OCI-LY7 (cell line): ENCODE measurements around the gene NALF2. TPM values are rescaled to one million over a fixed set of nuclear protein-coding genes. Genes with fewer than 3 reads are reported as not detected.

Experiments
- BruUV-seq: library from RNA; stranded (reverse); fragments of 400-500 nt; replicated peaks from 2 replicates; lab custom pipeline; 2021; lab: Mats Ljungman, UMichigan
- CTCF ChIA-PET: fragments of 300-600 bp; sonication (Branson Sonifier 250); formaldehyde crosslinking; loops from one replicate; lab custom pipeline; 2022; ENCODE audit warnings: antibody characterized with exemption; ENCODE audit not compliant: unreplicated experiment; lab: Charles Lee
- POLR2A ChIA-PET: fragments of 300-600 bp; sonication (Branson Sonifier 250); formaldehyde crosslinking; loops from one replicate; lab custom pipeline; 2022; ENCODE audit warnings: antibody characterized with exemption; lab: Charles Lee
- DNase-seq: peaks from one replicate; pipeline ENCODE4 v3.0.0-alpha.2; 2015; ENCODE audit warnings: low spot score
- H2AFZ ChIP-seq: fragments of 200-600 bp; sonication (generic), shearing (Covaris generic); 2 replicates; pipeline ENCODE4 v1.6.1; 2014; ENCODE audit warnings: mild to moderate bottlenecking, antibody characterized with exemption, low read length, moderate library complexity
- H3K27ac ChIP-seq: fragments of 200-600 bp; sonication (generic); 2 replicates; pipeline ENCODE4 v1.5.1; 2014; ENCODE audit warnings: mixed run types, low read depth, mild to moderate bottlenecking, moderate library complexity, low read length, inconsistent platforms; ENCODE audit not compliant: poor library complexity, severe bottlenecking
- H3K36me3 ChIP-seq: fragments of 200-600 bp; sonication (generic); 2 replicates; pipeline ENCODE4 v1.6.1; 2014; ENCODE audit warnings: mild to moderate bottlenecking, antibody characterized with exemption, low read length, moderate library complexity, mixed read lengths; ENCODE audit not compliant: insufficient read depth
- H3K4me1 ChIP-seq: fragments of 200-600 bp; sonication (generic); 2 replicates; pipeline ENCODE4 v1.5.1; 2014; ENCODE audit warnings: mild to moderate bottlenecking, low read length; ENCODE audit not compliant: insufficient read depth, poor library complexity, severe bottlenecking
- H3K4me2 ChIP-seq: fragments of 200-600 bp; sonication (generic); 2 replicates; pipeline ENCODE4 v1.6.1; 2014; ENCODE audit warnings: mild to moderate bottlenecking, low read length
- H3K4me3 ChIP-seq: fragments of 200-600 bp; sonication (generic); 2 replicates; pipeline ENCODE4 v1.5.1; 2014; ENCODE audit warnings: mild to moderate bottlenecking, low read depth, low read length; ENCODE audit not compliant: poor library complexity, severe bottlenecking
- H3K79me2 ChIP-seq: fragments of 200-600 bp; sonication (generic); 2 replicates; pipeline ENCODE4 v1.6.1; 2016; ENCODE audit warnings: low read depth, mild to moderate bottlenecking, low read length, moderate library complexity, mixed read lengths; ENCODE audit not compliant: insufficient read depth
- H3K9me2 ChIP-seq: fragments of 200-600 bp; sonication (generic); 2 replicates; pipeline ENCODE4 v1.6.1; 2016; ENCODE audit warnings: mild to moderate bottlenecking, low read length, mixed read lengths; ENCODE audit not compliant: insufficient read depth
- H3K9me3 ChIP-seq: fragments of 200-600 bp; sonication (generic); 2 replicates; pipeline ENCODE4 v1.6.1; 2014; ENCODE audit warnings: mild to moderate bottlenecking, mixed run types, low read length, mixed read lengths
- H4K20me1 ChIP-seq: fragments of 200-600 bp; sonication (generic); 2 replicates; pipeline ENCODE4 v1.6.1; 2014; ENCODE audit warnings: mild to moderate bottlenecking, antibody characterized with exemption, low read length, moderate library complexity, mixed read lengths; ENCODE audit not compliant: insufficient read depth
- CTCF ChIP-seq: fragments of 200-600 bp; sonication (generic); conservative IDR thresholded peaks from 2 replicates; pipeline ENCODE4 v1.5.1; 2014; ENCODE audit warnings: mild to moderate bottlenecking, antibody characterized with exemption, low read length, moderate library complexity, mixed read lengths
- EZH2phosphoT487 ChIP-seq: fragments of 200-600 bp; sonication (generic); IDR thresholded peaks from 2 replicates; pipeline ENCODE4 v1.6.1; 2018; ENCODE audit warnings: low read depth, borderline replicate concordance, mild to moderate bottlenecking, mixed run types, antibody characterized with exemption, low read length, moderate library complexity, mixed read lengths
- intact Hi-C: fragments of 100-400 bp; cut with micrococcal nuclease; formaldehyde crosslinking; loops from one replicate; pipeline ENCODE4 v1.10.0; 2022; ENCODE audit not compliant: unreplicated experiment
- total RNA-seq, 2 experiments: library from RNA; depleted of rRNA in 1 of 2; stranded (reverse); fragments of >200 nt in 1 of 2; shearing (Covaris generic) in 1 of 2; gene quantifications; 2 replicates each; pipeline ENCODE4 v1.2.3, GENCODE V29; 2014 to 2022

The NALF2 gene
- total RNA-seq, 2 experiments from 2014 or later: 3.3 to 7.7 TPM

GRCh38 chrX:69504626-69505612, 793 bp downstream of the NALF2 start:
- no peaks in the 10 kb centered on the region for H3K9me3 ChIP-seq
- H3K4me2 ChIP-seq: peak overlapping the region; percentile 89
- H3K4me3 ChIP-seq: peak overlapping the region; percentile 84
- peaks cover 36% of the 10 kb centered on the region for H3K4me1 ChIP-seq
- BruUV-seq: no TSS peak
- H3K9me2 ChIP-seq: no peaks in the 10 kb centered on the region
- peaks cover 7% of the 10 kb centered on the region; the same call in 1 of the 2 replicates for H3K36me3 ChIP-seq
- peak overlapping the region; percentile 25; the same call in 1 of the 2 replicates for H2AFZ ChIP-seq
- peaks cover 4% of the 10 kb centered on the region; the same call in 1 of the 2 replicates for H4K20me1 ChIP-seq
- peak overlapping the region; percentile 68 for H3K27ac ChIP-seq
- ChIA-PET CTCF (no interaction called here), POLR2A (no interaction called here)
- H3K79me2 ChIP-seq: peaks cover 44% of the 10 kb centered on the region; the same call in 1 of the 2 replicates
- peak; percentile 22 for DNase-seq
- intact Hi-C loops: loop anchor here (2.0 to 5.0 kb wide), 2 partner anchors 32 to 628 kb away; partner anchors contain the start of gene IGBP1
- TF ChIP-seq EZH2phosphoT487 (no peak), CTCF (no peak)

- CTCF ChIA-PET: no interaction called here
- no peak for TF ChIP-seq CTCF
- no peak for TF ChIP-seq EZH2phosphoT487
- BruUV-seq: no TSS peak
Observed at GRCh38 chrX:69505772-69506616, 1.9 kb downstream of the NALF2 start.

More at GRCh38 chrX:69505772-69506616, 1.9 kb downstream of the NALF2 start:
- Histone ChIP-seq H3K4me2 (peak overlapping the region; percentile 89), H3K27ac (peak overlapping the region; percentile 66), H3K9me2 (no peaks in the 10 kb centered on the region), H2AFZ (no peak overlapping the region), H3K79me2 (peaks cover 46% of the 10 kb centered on the region; the same call in 1 of the 2 replicates), H3K4me3 (peak overlapping the region; percentile 84), H3K9me3 (no peaks in the 10 kb centered on the region), H4K20me1 (peaks cover 4% of the 10 kb centered on the region; the same call in 1 of the 2 replicates), H3K4me1 (peaks cover 46% of the 10 kb centered on the region), H3K36me3 (peaks cover 10% of the 10 kb centered on the region; the same call in 1 of the 2 replicates)
- intact Hi-C loops: loop anchor here (2.0 kb wide), 1 partner anchor 627 kb away; the partner anchor contains the start of gene IGBP1
- DNase-seq: peak; percentile 40
- POLR2A ChIA-PET: no interaction called here
